Panc1 (cell line): ENCODE results near the gene SH3PXD2B. TPM values are rescaled to one million over a fixed set of nuclear protein-coding genes. Genes with fewer than 3 reads are reported as not detected.

Experiments used
- ATAC-seq: fragments of 200-7000 bp; cut with Tn5 transposase; 2 replicates; pipeline ENCODE4 v1.9.1; 2020; ENCODE audit warnings: mild to moderate bottlenecking, moderate library complexity
- BruUV-seq: library from RNA; stranded (reverse); fragments of 400-500 nt; replicated peaks from 2 replicates; lab custom pipeline; 2021; lab: Mats Ljungman, UMichigan
- CTCF ChIA-PET: fragments of 300-600 bp; sonication (Branson Sonifier 250); formaldehyde crosslinking; loops from one replicate; lab custom pipeline; 2022; ENCODE audit warnings: antibody characterized with exemption; lab: Charles Lee
- POLR2A ChIA-PET: fragments of 300-600 bp; sonication (Branson Sonifier 250); formaldehyde crosslinking; loops from one replicate; lab custom pipeline; 2022; ENCODE audit warnings: antibody characterized with exemption; lab: Charles Lee
- DNase-seq: peaks from one replicate; pipeline ENCODE4 v3.0.0-alpha.2; 2010; ENCODE audit warnings: low read depth, low spot score
- H3K27ac ChIP-seq: 2 replicates; pipeline ENCODE4 v1.5.1; 2011; ENCODE audit warnings: mild to moderate bottlenecking, low read length, inconsistent platforms
- H3K27me3 ChIP-seq: fragments of 200-500 bp; sonication (Bioruptor generic); 2 replicates; pipeline ENCODE4 v1.6.0; 2014; ENCODE audit warnings: low read length, inconsistent platforms; ENCODE audit not compliant: control insufficient read depth, insufficient read depth
- H3K36me3 ChIP-seq: fragments of 200-500 bp; sonication (Bioruptor generic); 2 replicates; pipeline ENCODE4 v1.5.1; 2014; ENCODE audit warnings: inconsistent platforms, mild to moderate bottlenecking, low read length, moderate library complexity; ENCODE audit not compliant: control insufficient read depth, insufficient read depth
- H3K4me1 ChIP-seq: 2 replicates; pipeline ENCODE4 v1.5.1; 2011; ENCODE audit warnings: inconsistent platforms, mild to moderate bottlenecking, low read length, moderate library complexity; ENCODE audit not compliant: control insufficient read depth, insufficient read depth
- H3K4me3 ChIP-seq, 2 experiments: 2 replicates each; pipeline ENCODE4 v1.5.1; 2011 to 2012; ENCODE audit warnings: low read depth in 2 of 2, low read length in 2 of 2, mild to moderate bottlenecking in 2 of 2, inconsistent platforms in 1 of 2, moderate library complexity in 1 of 2
- H3K9me3 ChIP-seq: fragments of 200-500 bp; sonication (Bioruptor generic); 2 replicates; pipeline ENCODE4 v1.5.1; 2014; ENCODE audit warnings: low read depth, mild to moderate bottlenecking, inconsistent platforms, low read length, moderate library complexity; ENCODE audit not compliant: control insufficient read depth, insufficient read depth
- CTCF ChIP-seq: fragments of 450-650 bp; IDR thresholded peaks from 2 replicates; pipeline ENCODE4 v1.5.1; 2017; ENCODE audit warnings: mild to moderate bottlenecking
- POLR2AphosphoS5 ChIP-seq: IDR thresholded peaks from 2 replicates; pipeline ENCODE4 v1.6.1; 2012; ENCODE audit warnings: mild to moderate bottlenecking, low read depth, low read length, moderate library complexity
- REST ChIP-seq, 2 experiments: IDR thresholded peaks; 2 replicates each; pipeline ENCODE4 v1.6.1; 2011 to 2012; ENCODE audit warnings: low read depth in 2 of 2, control low read depth in 1 of 2, low read length in 1 of 2, mild to moderate bottlenecking in 1 of 2, moderate library complexity in 1 of 2; ENCODE audit not compliant: insufficient read depth in 1 of 2
- SIN3A ChIP-seq: IDR thresholded peaks from 2 replicates; pipeline ENCODE4 v1.6.1; 2012; ENCODE audit warnings: low read depth, mild to moderate bottlenecking, low read length, moderate library complexity, borderline replicate concordance; ENCODE audit not compliant: insufficient read depth
- TCF7L2 ChIP-seq: IDR thresholded peaks from 2 replicates; pipeline ENCODE4 v1.6.1; 2011; ENCODE audit warnings: mild to moderate bottlenecking, low read depth, low read length, inconsistent platforms
- in situ Hi-C: cut with HindIII; loops from 2 replicates; pipeline ENCODE4 v1.10.0; 2016; ENCODE audit warnings: low sequenced_read_pairs, low pct_unique_long_range_greater_than_20kb
- intact Hi-C: fragments of 100-400 bp; cut with micrococcal nuclease; formaldehyde crosslinking; loops from one replicate; pipeline ENCODE4 v1.10.0; 2022; ENCODE audit not compliant: unreplicated experiment
- total RNA-seq: library from RNA; stranded (reverse); gene quantifications from one replicate; pipeline ENCODE4 v1.2.1, GENCODE V29; 2021; ENCODE audit not compliant: unreplicated experiment

The SH3PXD2B gene
- total RNA-seq, 1 experiment from 2014 or later: 39.7 TPM

GRCh38 chr5:172499287-172499686 is 45.0 kb upstream of the SH3PXD2B start:
- in situ Hi-C loops: no loop called here
- no peaks in the 10 kb centered on the region for H3K27me3 ChIP-seq
- H3K36me3 ChIP-seq: no peaks in the 10 kb centered on the region
- H3K27ac ChIP-seq: no peak overlapping the region
- no peaks in the 10 kb centered on the region for H3K9me3 ChIP-seq
- ChIA-PET POLR2A (no interaction called here), CTCF (no interaction called here)
- DNase-seq (no peak), ATAC-seq (no peak)
- BruUV-seq: no TSS peak
- intact Hi-C loops: no loop called here
- no peak overlapping the region for H3K4me3 ChIP-seq
- TF ChIP-seq TCF7L2 (no peak), SIN3A (no peak), POLR2AphosphoS5 (no peak), CTCF (no peak), REST (IDR thresholded peaks at IDR 0.05; ENCODE audit: insufficient read depth in 1 of 2, low read depth in 2 of 2, low read length in 1 of 2) (no peak)
- no peaks in the 10 kb centered on the region for H3K4me1 ChIP-seq

- H3K4me1 ChIP-seq: no peaks in the 10 kb centered on the region
- ATAC-seq (no peak), DNase-seq (no peak)
- no peak overlapping the region for H3K4me3 ChIP-seq
- TF ChIP-seq SIN3A (no peak), POLR2AphosphoS5 (no peak), TCF7L2 (no peak), CTCF (no peak), REST (IDR thresholded peaks at IDR 0.05; ENCODE audit: insufficient read depth in 1 of 2, low read depth in 2 of 2, low read length in 1 of 2) (no peak)
- H3K27me3 ChIP-seq: no peaks in the 10 kb centered on the region
- intact Hi-C loops (no loop called here), in situ Hi-C loops (no loop called here)
- H3K36me3 ChIP-seq: no peaks in the 10 kb centered on the region
- BruUV-seq: no TSS peak
- no peak overlapping the region for H3K27ac ChIP-seq
- ChIA-PET CTCF (no interaction called here), POLR2A (no interaction called here)
- no peaks in the 10 kb centered on the region for H3K9me3 ChIP-seq
Measured at GRCh38 chr5:172498431-172499129, 44.3 kb upstream of the SH3PXD2B start.
